ENCODE measurements around the gene NCEH1. TPM values are rescaled to one million over a fixed set of nuclear protein-coding genes. Genes with fewer than 3 reads are reported as not detected.
A peak's percentile ranks its signal among the peaks of the same experiment; 100 is the strongest.

NCEH1 gene
- total RNA-seq, 1 experiment from 2014 or later, result 11.5 TPM

DNA sequence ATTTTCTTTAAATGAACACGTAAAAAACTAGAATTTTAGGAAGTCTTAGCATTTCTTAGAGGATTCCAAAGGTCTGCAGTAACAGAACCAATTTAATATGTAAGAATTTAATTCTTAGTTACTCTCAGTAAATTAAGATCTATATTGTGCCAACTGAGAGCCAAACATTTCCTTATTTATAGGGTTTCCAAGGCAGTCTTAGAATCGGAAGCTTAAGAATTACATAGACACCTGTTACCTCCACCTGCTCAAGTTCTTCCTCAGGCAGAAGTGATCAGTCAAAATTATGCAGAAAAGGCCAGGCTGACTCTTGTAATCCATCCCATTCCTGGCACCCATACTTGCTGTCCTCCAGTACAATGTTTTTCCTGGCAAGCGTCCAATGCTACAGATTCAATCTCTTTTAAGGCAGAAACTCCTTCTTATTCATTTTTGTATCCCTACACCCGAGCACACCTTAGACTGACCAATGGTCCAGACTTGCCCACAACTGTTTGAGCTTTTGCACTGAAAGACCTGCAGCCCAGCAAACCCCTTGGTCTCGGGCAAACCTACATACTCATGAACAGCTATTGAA lies 64.3 kb downstream of the NCEH1 start:
- no peaks in the 10 kb centered on the region for H3K27me3 ChIP-seq (ENCODE audit: insufficient read depth, low read length)
- DNase-seq (ENCODE audit: low read depth, low spot score), result no peak
- H3K27ac ChIP-seq (ENCODE audit: low read depth, low read length), result no peak overlapping the region
- no peak for ATAC-seq
- peaks cover 36 to 38% of the 10 kb centered on the region in 2 experiments for H3K4me1 ChIP-seq (ENCODE audit: control insufficient read depth in 1 of 2, insufficient read depth in 2 of 2, low read length in 2 of 2)
- BruUV-seq (replicated peaks), result no TSS peak
- POLR2A ChIA-PET, result no interaction called here
- no peak overlapping the region for H2AFZ ChIP-seq (ENCODE audit: low read depth, low read length, poor library complexity, severe bottlenecking)
- H4K20me1 ChIP-seq (ENCODE audit: insufficient read depth), result no peaks in the 10 kb centered on the region
- no peak overlapping the region for H3K9ac ChIP-seq (ENCODE audit: low read length)
- CTCF ChIA-PET, result interaction anchor here (1.1 kb wide), 1 partner anchor 27 kb away, joined by 3 read pairs; no protein-coding TSS in a partner anchor
- H3K9me2 ChIP-seq (ENCODE audit: insufficient read depth), result no peaks in the 10 kb centered on the region
- intact Hi-C loops (cut with micrococcal nuclease), result no loop called here
- RAD21 ChIA-PET (ENCODE audit: low non-redundant PET in 1 of 2, low total read pairs in 2 of 2, uncharacterized antibody in 2 of 2, unreplicated experiment in 2 of 2), result no interaction called here
- peak overlapping the region; percentile 67 for H3K4me2 ChIP-seq (ENCODE audit: low read length)
- TF ChIP-seq EGR1 (IDR thresholded peaks at IDR 0.05; ENCODE audit: low read depth) (no peak), YY1 (IDR thresholded peaks at IDR 0.05; ENCODE audit: extremely low read depth, insufficient replicate concordance, low read depth, low read length) (no peak), SIN3A (IDR thresholded peaks at IDR 0.05; ENCODE audit: low read depth) (no peak), CEBPB (IDR thresholded peaks at IDR 0.05; ENCODE audit: low read depth) (no peak), JUND (IDR thresholded peaks at IDR 0.05) (no peak), CBX3 (IDR thresholded peaks at IDR 0.05; ENCODE audit: low read depth) (no peak), FOSL1 (IDR thresholded peaks at IDR 0.05; ENCODE audit: low read depth) (no peak), POLR2A (IDR thresholded peaks at IDR 0.05; ENCODE audit: borderline replicate concordance, extremely low read depth, insufficient read depth, insufficient read length) (no peak), ZNF274 (IDR thresholded peaks at IDR 0.05; ENCODE audit: low read depth, low read length) (no peak), EZH2phosphoT487 (IDR thresholded peaks at IDR 0.05; ENCODE audit: borderline replicate concordance) (no peak), ELF1 (IDR thresholded peaks at IDR 0.05; ENCODE audit: borderline replicate concordance, low read depth) (no peak), SP1 (IDR thresholded peaks at IDR 0.05; ENCODE audit: low read depth) (no peak; the same call in 1 of the 2 replicates), RAD21 (IDR thresholded peaks at IDR 0.05; ENCODE audit: low read depth) (no peak), EZH2 (IDR thresholded peaks at IDR 0.05) (no peak), SRF (IDR thresholded peaks at IDR 0.05; ENCODE audit: low read depth) (no peak)
- TF ChIP-seq, protein P1, sequence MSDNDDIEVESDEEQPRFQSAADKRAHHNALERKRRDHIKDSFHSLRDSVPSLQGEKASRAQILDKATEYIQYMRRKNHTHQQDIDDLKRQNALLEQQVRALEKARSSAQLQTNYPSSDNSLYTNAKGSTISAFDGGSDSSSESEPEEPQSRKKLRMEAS (IDR thresholded peaks at IDR 0.05), result no peak
- TF ChIP-seq, protein P2, sequence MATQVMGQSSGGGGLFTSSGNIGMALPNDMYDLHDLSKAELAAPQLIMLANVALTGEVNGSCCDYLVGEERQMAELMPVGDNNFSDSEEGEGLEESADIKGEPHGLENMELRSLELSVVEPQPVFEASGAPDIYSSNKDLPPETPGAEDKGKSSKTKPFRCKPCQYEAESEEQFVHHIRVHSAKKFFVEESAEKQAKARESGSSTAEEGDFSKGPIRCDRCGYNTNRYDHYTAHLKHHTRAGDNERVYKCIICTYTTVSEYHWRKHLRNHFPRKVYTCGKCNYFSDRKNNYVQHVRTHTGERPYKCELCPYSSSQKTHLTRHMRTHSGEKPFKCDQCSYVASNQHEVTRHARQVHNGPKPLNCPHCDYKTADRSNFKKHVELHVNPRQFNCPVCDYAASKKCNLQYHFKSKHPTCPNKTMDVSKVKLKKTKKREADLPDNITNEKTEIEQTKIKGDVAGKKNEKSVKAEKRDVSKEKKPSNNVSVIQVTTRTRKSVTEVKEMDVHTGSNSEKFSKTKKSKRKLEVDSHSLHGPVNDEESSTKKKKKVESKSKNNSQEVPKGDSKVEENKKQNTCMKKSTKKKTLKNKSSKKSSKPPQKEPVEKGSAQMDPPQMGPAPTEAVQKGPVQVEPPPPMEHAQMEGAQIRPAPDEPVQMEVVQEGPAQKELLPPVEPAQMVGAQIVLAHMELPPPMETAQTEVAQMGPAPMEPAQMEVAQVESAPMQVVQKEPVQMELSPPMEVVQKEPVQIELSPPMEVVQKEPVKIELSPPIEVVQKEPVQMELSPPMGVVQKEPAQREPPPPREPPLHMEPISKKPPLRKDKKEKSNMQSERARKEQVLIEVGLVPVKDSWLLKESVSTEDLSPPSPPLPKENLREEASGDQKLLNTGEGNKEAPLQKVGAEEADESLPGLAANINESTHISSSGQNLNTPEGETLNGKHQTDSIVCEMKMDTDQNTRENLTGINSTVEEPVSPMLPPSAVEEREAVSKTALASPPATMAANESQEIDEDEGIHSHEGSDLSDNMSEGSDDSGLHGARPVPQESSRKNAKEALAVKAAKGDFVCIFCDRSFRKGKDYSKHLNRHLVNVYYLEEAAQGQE (IDR thresholded peaks at IDR 0.05; ENCODE audit: low read depth), result no peak
- TF ChIP-seq, protein P3, sequence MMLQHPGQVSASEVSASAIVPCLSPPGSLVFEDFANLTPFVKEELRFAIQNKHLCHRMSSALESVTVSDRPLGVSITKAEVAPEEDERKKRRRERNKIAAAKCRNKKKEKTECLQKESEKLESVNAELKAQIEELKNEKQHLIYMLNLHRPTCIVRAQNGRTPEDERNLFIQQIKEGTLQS (IDR thresholded peaks at IDR 0.05), result no peak
- H3K9me3 ChIP-seq (ENCODE audit: control insufficient read depth in 1 of 2, insufficient read depth in 1 of 2, low read depth in 1 of 2, low read length in 2 of 2), result no peaks in the 10 kb centered on the region
- H3K79me2 ChIP-seq (ENCODE audit: insufficient read depth, low read length), result no peaks in the 10 kb centered on the region
- H3K4me3 ChIP-seq (replicated peaks in 1 of 2; ENCODE audit: low read depth in 1 of 2, low read length in 2 of 2), result no peak overlapping the region
- H3K36me3 ChIP-seq (ENCODE audit: control insufficient read depth in 1 of 2, insufficient read depth in 2 of 2, low read length in 2 of 2), result no peaks in the 10 kb centered on the region

Measured in HCT116 (cell line).